Subcutaneous adipose tissue (tissue), 4 donors: ENCODE measurements around the gene CBFB. TPM values are rescaled to one million over a fixed set of nuclear protein-coding genes. Genes with fewer than 3 reads are reported as not detected.

Source experiments
- CTCF ChIP-seq: fragments of 450-650 bp; IDR thresholded peaks from one replicate; pipeline ENCODE4 v1.5.1; 2016; ENCODE audit warnings: low read depth, mild to moderate bottlenecking, control low read depth, antibody characterized with exemption, moderate library complexity
- total RNA-seq, 4 donors: library from RNA; depleted of rRNA; stranded (reverse); fragments of >200 nt; gene quantifications; one replicate each; pipeline ENCODE4 v1.1.0, GENCODE V29; 2016

The CBFB gene
- total RNA-seq, 4 donors from 2014 or later = 35.2 to 46.2 (median 42.4) TPM

DNA sequence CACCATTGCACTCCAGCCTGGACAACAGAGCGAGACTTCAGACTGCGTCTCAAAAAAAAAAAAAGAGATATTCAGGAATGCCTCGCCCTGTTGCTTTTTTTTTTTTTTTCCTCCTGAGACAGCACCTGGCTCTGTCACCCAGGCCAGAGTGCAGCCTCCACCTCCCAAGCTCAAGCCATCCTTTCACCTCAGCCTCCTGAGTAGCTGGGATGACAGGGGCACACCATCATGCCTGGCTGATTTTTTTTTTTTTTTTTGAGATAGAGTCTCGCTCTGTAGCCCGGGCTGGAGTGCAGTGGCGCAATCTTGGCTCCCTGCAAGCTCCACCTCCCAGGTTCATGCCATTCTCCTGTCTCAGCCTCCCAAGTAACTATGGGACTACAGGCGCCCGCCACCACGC lies 88.8 kb downstream of the CBFB start:
- TF ChIP-seq CTCF = no peak

DNA sequence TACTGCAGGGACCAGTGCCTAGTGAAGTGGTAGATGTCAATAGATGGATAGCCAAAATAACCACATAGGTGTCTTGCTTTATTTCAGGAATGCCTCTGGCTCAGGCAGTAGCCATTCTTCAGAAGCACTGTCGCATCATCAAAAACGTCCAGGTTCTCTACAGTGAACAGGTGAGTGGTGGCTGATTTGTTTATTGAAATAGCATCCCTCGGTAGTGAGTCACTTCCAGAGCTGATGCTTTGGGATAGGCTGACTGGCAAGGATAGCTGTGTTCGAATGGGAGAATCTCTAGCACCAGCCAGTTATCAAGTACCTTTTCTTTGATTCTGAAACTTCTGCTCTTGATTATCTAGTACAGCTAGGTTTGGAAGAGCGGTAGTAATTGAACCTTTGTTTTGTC lies 91.1 kb downstream of the CBFB start:
- TF ChIP-seq CTCF = no peak

DNA sequence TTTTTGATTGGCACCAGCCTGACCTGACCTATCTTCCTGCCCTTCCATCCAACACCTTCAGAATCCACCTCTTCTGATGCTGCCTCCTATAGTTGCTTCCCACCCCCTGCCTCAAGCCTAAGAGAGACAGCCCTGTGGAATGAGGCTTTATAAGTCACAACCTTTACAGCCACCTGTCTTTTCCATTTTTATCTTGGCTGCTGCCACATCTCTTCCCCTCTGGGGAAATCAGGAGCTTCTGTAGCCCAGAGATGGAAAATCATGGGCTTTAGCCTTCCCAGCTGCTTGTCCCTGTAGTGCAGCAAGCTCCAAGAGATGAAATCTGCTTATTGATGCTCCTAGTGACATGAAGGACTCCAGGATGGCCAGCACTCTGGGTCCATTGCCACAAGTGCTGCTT lies 99.5 kb downstream of the CBFB start:
- TF ChIP-seq CTCF = no peak

- TF ChIP-seq CTCF = no peak
Observed at GRCh38 chr16:67128887-67129286, 99.9 kb downstream of the CBFB start.

DNA sequence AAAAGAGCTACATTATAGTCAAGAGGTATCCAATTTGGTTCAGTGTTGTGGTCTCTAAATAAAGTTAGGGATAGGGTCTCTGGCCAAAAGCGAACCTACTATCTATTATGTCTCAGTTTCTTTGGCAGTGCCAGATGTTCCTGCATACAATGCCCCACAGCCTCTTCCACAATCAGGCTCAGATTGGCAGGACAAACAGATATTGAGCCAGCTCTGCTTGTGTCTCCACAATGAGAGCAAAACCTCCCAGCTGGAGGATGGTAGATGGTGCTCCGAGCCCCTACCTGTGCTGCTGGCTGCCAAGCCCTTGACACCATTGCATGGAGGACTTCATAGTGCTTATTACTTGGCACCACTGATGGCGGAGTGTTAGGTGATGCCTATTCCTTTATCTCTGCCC lies 100.5 kb downstream of the CBFB start:
- no peak for TF ChIP-seq CTCF

- TF ChIP-seq CTCF = no peak
Observed at GRCh38 chr16:67137605-67138004, 108.7 kb downstream of the CBFB start.

- TF ChIP-seq CTCF = no peak
Observed at GRCh38 chr16:67141391-67141790, 112.4 kb downstream of the CBFB start.

DNA sequence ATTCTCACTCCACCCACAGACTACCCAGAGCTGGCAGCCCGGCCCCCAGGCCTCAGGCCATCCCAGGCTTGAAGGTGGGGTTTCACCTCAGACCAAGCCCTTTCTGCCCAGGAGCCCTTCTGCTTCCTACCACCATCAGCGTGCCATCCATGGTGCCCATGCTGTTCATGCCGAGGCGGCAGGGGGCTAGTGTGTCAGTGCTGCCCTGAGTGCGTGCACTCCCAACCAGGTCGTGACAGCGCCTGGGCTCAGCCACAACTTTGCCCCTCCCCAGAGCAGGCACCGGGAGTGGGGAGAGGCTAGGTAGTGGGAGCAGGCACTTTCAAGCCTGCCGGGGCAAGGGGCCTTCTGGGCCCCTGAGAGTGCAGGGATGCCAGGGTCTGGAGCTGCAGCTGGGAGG lies 113.4 kb downstream of the CBFB start:
- TF ChIP-seq CTCF = no peak
